GM11168 (cell line): ENCODE results near the gene SLC6A4.

Experiments
- in situ Hi-C: fragments of 300-500 bp; cut with MboI; formaldehyde crosslinking; loops from one replicate; pipeline ENCODE4 v1.12.0; 2022; ENCODE audit warnings: low sequenced_read_pairs; ENCODE audit not compliant: unreplicated experiment

The SLC6A4 gene

GRCh38 chr17:30235386-30236296, at the start of gene SLC6A4:
Gene SLC6A4 (minus strand): TSS chr17:30235697. CDS start chr17:30221958, 13,739 bp downstream.
- in situ Hi-C loops = loop anchor here (25.0 kb wide), 1 partner anchor 123 kb away; the partner anchor contains the start of gene NSRP1

- in situ Hi-C loops = no loop called here
Measured at GRCh38 chr17:30279156-30279555, 43.7 kb upstream of the SLC6A4 start.

- in situ Hi-C loops = no loop called here
Measured at GRCh38 chr17:30278032-30278431, 42.5 kb upstream of the SLC6A4 start.

GRCh38 chr17:30275911-30276310, 40.4 kb upstream of the SLC6A4 start:
- in situ Hi-C loops = no loop called here

GRCh38 chr17:30274887-30275286, 39.4 kb upstream of the SLC6A4 start:
- in situ Hi-C loops = no loop called here

GRCh38 chr17:30273373-30273772, 37.9 kb upstream of the SLC6A4 start:
- in situ Hi-C loops = no loop called here

DNA sequence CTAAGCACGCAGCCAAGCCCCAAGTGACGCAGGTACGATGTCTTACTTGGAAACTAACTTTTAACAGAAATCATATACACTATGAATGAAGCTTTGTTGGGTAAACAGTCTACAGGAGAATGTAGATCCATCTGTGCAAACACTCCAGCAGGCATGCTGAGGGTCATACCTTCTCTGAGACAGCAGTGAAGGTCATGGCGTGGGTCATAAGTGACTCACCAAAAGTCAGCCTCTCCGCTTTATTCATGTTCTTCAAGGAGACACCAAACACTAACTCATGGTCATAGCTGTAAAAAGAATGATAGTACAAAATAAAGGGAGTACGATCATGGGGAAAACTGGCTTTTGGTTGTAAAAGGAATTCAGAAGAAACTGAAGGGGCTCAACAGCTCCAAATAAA, 35.6 kb upstream of the SLC6A4 start:
- in situ Hi-C loops = no loop called here

DNA sequence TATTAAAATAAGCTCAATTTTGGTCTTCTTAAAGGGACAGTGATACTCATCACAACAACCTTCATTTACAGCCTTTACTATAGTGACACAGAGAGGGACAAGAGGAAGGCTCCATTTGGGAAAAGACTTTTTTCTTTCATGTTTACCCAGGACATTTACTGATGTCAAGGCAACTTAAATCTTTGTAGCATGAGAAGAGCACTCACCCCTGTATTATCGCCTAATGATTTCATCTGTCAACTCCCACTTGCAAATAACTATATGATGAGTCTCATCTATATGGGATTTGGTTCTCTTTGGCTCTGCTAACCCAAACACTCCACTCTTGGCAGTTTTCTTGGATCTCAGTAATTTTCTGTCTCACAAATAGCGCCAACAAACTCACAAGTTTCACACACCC, 32.1 kb upstream of the SLC6A4 start:
- in situ Hi-C loops = no loop called here

DNA sequence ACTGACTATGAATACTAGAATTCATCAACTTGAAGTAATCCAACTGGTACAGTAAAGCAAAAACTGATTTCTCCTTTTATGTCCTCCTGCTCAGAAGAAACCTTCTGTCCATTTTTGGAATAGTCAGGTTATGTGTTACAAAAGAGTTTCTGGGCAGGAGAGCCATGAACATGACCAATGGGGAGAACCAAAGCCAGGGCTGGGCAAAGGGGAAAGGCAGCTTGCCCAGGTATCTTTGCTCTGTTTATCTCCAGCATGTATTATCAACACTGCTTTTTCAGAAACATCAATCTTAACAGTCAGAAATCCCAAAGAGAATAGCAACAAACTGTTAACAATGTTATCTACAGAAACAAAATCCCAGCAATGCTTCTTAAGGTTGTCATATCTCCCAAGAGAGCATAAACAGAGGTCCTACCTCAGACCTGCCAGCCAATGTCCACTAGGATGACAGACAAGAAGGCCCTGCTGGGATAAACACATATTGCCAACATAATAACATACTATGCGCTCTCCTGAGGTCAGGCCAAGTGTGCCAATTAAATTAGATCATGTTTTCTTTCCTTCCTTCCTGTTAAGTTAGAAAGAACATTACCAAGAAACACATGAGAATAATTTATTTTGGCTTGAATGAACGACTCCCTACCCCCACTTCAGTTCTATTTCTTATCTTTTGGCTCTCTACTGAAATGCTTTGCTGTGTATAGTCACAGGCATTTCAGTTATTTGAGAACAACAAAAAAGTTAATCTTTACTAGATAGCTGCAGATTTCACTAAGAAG, 28.2 kb upstream of the SLC6A4 start:
- in situ Hi-C loops = no loop called here

GRCh38 chr17:30256756-30257506, 21.4 kb upstream of the SLC6A4 start:
- in situ Hi-C loops = no loop called here

DNA sequence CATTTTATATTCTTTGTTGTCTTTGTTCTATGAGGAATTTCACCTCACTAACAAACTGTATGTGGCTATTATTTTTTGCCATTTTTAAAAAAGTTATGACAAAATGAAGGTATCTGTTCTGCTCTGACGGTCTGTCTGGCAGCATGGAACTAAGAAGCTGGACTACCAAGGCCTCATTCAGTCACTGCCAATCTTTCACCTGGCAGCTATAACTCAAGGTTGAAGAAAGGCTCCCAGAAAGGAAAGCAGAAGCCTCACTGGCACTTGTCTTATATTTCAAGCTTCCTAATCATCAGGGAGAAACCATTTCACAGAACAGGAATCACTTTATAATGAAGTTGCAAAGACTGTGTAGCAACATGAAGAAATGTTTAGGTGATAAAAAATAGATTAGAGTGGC, 18.7 kb upstream of the SLC6A4 start:
- in situ Hi-C loops = no loop called here

- in situ Hi-C loops = no loop called here
Measured at GRCh38 chr17:30253312-30253711, 17.8 kb upstream of the SLC6A4 start.

- in situ Hi-C loops = no loop called here
Measured at GRCh38 chr17:30251931-30252330, 16.4 kb upstream of the SLC6A4 start.

DNA sequence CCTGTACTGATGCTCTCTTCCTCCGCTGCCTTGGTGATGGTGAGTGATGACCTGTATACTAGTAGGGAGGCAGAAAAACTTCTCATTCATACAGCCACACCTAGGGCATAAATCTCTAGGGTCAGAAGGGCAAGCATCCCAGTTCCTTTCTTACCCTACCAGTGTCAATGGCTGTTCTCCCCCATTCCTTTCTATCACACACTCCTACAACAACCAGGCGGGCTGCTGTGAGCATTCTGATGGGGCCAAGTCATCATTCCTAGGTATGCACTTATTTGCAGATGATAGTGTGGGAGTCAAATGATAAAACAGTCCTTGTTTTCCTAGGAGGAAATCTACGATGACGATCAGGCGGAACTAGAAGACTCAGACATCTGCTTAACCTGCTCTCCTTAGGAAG, 14.0 kb upstream of the SLC6A4 start:
- in situ Hi-C loops = loop anchor here (25.0 kb wide), 1 partner anchor 137 kb away; the partner anchor contains the start of gene NSRP1

DNA sequence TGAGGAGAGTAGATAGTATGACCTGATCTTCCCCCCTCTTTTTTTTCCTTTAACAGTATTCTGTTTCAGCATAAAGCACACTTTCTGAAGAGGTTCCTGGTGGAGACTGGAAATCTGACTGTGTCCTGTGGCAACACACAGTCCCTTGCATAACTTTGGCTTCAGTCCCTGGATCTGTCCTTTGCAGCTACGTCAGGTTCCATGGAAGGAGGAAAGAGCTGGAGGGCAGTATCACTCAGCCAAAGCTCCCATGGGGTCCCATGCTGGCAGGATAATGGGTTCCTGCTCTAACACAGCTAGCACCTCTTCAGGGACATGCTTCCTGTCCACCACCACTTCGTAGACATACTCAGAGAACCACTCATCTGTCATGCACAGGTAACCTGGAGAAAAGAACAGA, 13.3 kb upstream of the SLC6A4 start:
- in situ Hi-C loops = loop anchor here (25.0 kb wide), 1 partner anchor 136 kb away; the partner anchor contains the start of gene NSRP1

DNA sequence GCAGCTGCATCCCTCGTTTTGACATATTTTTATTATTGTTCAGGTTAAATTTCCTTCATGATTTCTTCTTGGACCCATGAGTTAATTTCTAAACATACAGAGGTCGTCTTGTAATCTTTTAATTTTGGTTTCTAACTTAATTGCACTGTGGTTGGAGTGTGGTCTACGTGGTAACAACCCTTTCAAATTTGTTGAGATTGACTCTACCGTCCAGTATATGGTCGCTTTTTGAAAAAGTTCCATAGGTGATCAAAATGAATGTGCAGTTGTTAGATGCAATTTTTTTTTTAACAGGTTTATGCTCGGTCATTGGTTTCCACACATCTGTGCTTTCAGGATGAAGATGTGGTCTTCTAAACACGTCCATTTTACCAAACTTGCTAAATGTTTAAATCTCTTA, 11.0 kb upstream of the SLC6A4 start:
- in situ Hi-C loops = loop anchor here (25.0 kb wide), 1 partner anchor 134 kb away; the partner anchor contains the start of gene NSRP1

- in situ Hi-C loops = loop anchor here (25.0 kb wide), 1 partner anchor 133 kb away; the partner anchor contains the start of gene NSRP1
Measured at GRCh38 chr17:30244853-30245385, 9.4 kb upstream of the SLC6A4 start.

GRCh38 chr17:30243568-30243967, 8.1 kb upstream of the SLC6A4 start:
- in situ Hi-C loops = loop anchor here (25.0 kb wide), 1 partner anchor 131 kb away; the partner anchor contains the start of gene NSRP1

- in situ Hi-C loops = loop anchor here (25.0 kb wide), 1 partner anchor 131 kb away; the partner anchor contains the start of gene NSRP1
Measured at GRCh38 chr17:30243002-30243401, 7.5 kb upstream of the SLC6A4 start.

DNA sequence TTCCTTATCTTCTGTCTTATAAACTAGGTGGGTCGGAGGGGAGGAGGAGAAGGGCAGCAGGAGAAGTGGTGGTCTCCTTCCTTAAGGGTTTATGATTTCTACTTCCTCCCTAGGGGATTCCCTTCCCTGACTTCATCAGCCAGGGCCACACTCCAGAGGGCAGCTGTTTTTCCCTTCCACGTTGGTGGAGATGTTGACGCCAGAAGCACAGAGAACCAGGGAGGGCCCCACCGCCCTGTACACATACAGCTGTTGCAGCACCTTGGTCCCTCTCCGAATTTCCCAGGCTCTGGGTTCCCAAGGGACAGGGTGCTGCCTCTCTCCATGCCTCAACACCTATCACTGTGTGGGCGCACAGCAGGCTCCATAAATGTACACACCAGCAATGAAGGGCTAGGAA, 5.6 kb upstream of the SLC6A4 start:
- in situ Hi-C loops = loop anchor here (25.0 kb wide), 1 partner anchor 129 kb away; the partner anchor contains the start of gene NSRP1
